Adrenal gland (tissue), 5 donors: ENCODE results near the gene SMCP.

Experiments
- CTCF ChIP-seq, 6 experiments: fragments of 450-650 bp in 4 of 6; fragments of 200-600 bp in 2 of 6; sonication (generic) in 1 of 6; IDR thresholded peaks; 1 replicate in 5 of 6; 2 replicates in 1 of 6; pipeline versions ENCODE4 v1.5.1 to v1.8.0; 2016 to 2021; ENCODE audit warnings: antibody characterized with exemption in 6 of 6, mild to moderate bottlenecking in 2 of 6, moderate library complexity in 1 of 6
- POLR2A ChIP-seq, 2 donors: fragments of 450-650 bp; IDR thresholded peaks; one replicate each; pipeline ENCODE4 v1.6.1; 2017; ENCODE audit warnings: antibody characterized with exemption in 2 of 2, mild to moderate bottlenecking in 2 of 2, moderate library complexity in 1 of 2
- donor health status: DM: no; HTN: no; CAD: no.

GRCh38 chr1:152909206-152909605, 31.1 kb downstream of the SMCP start:
- TF ChIP-seq CTCF (IDR thresholded peaks at IDR 0.05) (no peak), POLR2A (IDR thresholded peaks at IDR 0.05) (no peak)
